Type B pancreatic cell (in vitro differentiated cells): Measurements from ENCODE around the gene SEMA5A. TPM values are rescaled to one million over a fixed set of nuclear protein-coding genes. Genes with fewer than 3 reads are reported as not detected.
"Not testable (repeated sequence)": the region's sequence is repeated elsewhere in the genome, so short reads cannot be mapped to it uniquely, and the experiment has no call there.

Experiments
- DNase-seq: peaks from one replicate; pipeline ENCODE4 v3.0.0; 2021; ENCODE audit warnings: mixed read lengths; ENCODE audit not compliant: unreplicated experiment; ENCODE audit errors: extremely low spot score
- H3K27ac Mint-ChIP-seq: 2 replicates; pipeline ENCODE4 v1.8.0; 2021; ENCODE audit warnings: mild to moderate bottlenecking, mixed read lengths
- H3K27me3 Mint-ChIP-seq: 2 replicates; pipeline ENCODE4 v1.8.0; 2021; ENCODE audit warnings: mixed read lengths
- H3K36me3 Mint-ChIP-seq: 2 replicates; pipeline ENCODE4 v1.8.0; 2021; ENCODE audit warnings: mixed read lengths
- H3K4me1 Mint-ChIP-seq: one replicate; pipeline ENCODE4 v1.8.0; 2021; ENCODE audit warnings: mixed read lengths; ENCODE audit not compliant: unreplicated experiment
- H3K4me3 Mint-ChIP-seq: 2 replicates; pipeline ENCODE4 v1.8.0; 2021; ENCODE audit warnings: mild to moderate bottlenecking, mixed read lengths
- H3K9me3 Mint-ChIP-seq: 2 replicates; pipeline ENCODE4 v1.8.0; 2021; ENCODE audit warnings: mixed read lengths
- total RNA-seq: library from RNA; stranded (reverse); gene quantifications from 2 replicates; pipeline ENCODE4 v1.2.1, GENCODE V29; 2021; ENCODE audit warnings: low replicate concordance
- TF ChIP-seq, protein P1 (sequence below): fragments of 200-600 bp; sonication (generic); conservative IDR thresholded peaks from 2 replicates; pipeline ENCODE4 v1.5.0; 2021; ENCODE audit warnings: antibody characterized with exemption, mild to moderate bottlenecking

Gene SEMA5A
- total RNA-seq, 1 donor from 2014 or later: 92.9 TPM

DNA sequence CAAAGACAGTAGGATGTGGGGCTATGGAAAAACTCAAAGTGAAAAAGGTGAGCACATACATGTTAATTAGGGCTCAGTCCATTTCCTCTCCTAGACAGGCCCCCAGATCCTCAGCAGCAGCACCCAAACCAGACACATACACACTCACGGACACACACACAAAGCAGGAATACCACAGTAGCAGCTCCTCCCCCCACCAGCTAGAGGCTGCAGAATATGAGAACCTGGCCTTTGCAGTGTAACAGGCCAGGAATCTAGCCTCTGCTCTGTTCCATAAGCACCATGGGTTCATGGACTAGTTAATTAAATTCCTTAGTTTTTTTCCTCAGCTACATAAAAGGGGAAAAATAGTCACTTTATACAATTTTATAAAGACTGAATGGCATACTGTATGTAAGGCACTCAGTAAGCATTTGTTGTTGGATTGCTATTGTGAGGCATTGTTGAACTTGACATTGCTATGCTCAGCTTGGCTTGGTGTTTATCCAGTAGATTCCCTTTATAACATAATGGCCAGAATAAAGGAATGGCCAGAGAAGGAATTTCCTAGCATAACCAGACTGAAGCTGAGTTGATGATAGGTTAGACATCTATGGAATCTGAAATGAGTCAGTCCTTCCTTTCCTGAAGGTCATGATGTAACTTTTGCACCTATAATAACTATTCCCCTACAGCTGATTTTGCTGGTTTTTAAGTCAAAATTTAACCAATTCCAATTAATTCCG, 186.8 kb downstream of the SEMA5A start:
- H3K4me3 Mint-ChIP-seq: no peak overlapping the region

DNA sequence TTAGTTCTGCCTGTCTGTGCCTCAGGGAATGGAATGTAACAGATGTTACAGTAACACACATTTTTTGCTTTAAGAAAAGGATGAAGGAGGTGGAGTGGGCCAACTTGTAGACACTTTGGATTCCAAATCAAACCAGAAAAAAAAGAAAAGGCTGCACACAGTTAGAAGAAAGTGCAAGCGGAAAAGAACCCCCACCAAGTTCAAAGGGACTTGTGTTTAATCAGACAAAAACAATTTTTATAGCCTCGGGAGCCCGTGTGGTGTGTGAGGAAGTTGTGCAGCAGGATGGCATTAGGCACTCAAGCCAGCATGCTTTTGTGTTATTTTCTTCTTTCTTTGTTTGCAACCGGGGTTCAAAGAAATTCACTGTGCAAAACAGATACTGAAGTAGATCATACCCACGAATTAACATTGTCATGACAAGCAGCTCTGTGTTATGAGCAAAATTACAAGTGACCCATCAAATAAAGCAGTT, 189.5 kb downstream of the SEMA5A start:
- peaks cover 10% of the 10 kb centered on the region for H3K27me3 Mint-ChIP-seq
- H3K4me1 Mint-ChIP-seq: peaks cover 34% of the 10 kb centered on the region
- peak overlapping the region; percentile 28 for H3K27ac Mint-ChIP-seq

More for the DNA sequence above, 186.8 kb downstream of the SEMA5A start:
- no peak for DNase-seq
- no peak overlapping the region for H3K27ac Mint-ChIP-seq
- peaks cover 5% of the 10 kb centered on the region for H3K9me3 Mint-ChIP-seq
- peaks cover 7% of the 10 kb centered on the region for H3K27me3 Mint-ChIP-seq
- peaks cover 20% of the 10 kb centered on the region for H3K36me3 Mint-ChIP-seq
- peaks cover 48% of the 10 kb centered on the region for H3K4me1 Mint-ChIP-seq
- TF ChIP-seq, protein P1, sequence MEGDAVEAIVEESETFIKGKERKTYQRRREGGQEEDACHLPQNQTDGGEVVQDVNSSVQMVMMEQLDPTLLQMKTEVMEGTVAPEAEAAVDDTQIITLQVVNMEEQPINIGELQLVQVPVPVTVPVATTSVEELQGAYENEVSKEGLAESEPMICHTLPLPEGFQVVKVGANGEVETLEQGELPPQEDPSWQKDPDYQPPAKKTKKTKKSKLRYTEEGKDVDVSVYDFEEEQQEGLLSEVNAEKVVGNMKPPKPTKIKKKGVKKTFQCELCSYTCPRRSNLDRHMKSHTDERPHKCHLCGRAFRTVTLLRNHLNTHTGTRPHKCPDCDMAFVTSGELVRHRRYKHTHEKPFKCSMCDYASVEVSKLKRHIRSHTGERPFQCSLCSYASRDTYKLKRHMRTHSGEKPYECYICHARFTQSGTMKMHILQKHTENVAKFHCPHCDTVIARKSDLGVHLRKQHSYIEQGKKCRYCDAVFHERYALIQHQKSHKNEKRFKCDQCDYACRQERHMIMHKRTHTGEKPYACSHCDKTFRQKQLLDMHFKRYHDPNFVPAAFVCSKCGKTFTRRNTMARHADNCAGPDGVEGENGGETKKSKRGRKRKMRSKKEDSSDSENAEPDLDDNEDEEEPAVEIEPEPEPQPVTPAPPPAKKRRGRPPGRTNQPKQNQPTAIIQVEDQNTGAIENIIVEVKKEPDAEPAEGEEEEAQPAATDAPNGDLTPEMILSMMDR: no peak

DNA sequence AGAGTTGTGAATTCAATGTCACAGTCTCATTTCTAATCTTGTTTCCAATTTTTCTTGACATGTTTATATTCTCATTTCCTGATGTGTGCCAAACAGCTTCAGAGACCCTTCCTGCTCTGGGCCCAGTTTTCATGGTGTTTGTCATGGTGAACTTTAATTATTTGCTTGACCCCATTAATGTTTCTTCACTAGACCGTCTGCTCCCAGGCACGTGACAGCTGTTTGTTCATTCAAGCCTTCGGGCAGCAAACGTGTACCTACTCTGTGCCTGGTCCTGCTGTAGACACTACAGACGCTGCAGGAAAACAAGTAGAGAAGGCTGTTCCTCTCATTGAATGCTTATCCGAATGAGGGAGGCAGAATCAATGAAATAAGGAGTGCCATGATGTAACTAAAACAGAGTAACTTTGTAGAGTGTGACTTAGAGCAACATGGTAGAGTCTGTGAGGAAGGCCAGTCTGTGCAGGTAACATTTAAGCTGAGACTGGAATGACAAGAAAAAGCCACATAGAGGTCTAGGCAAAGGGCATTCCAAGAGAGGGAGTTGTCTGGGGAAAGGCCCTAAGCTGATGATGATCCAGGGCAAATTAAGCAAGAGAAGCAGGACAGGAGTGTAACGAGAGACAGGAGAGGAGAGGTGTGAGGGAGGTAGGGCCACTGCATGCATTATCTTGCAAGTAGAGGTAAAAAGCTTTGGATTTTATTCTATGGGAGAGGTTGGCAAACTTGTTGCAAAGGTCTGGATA, 191.4 kb downstream of the SEMA5A start:
- TF ChIP-seq, protein P1: no peak
- H3K36me3 Mint-ChIP-seq: peaks cover 20% of the 10 kb centered on the region
- peak overlapping the region; percentile 15 for H3K27ac Mint-ChIP-seq
- H3K9me3 Mint-ChIP-seq: peaks cover 5% of the 10 kb centered on the region
- peak overlapping the region; percentile 10 for H3K4me3 Mint-ChIP-seq
- peaks cover 34% of the 10 kb centered on the region for H3K4me1 Mint-ChIP-seq
- H3K27me3 Mint-ChIP-seq: peaks cover 14% of the 10 kb centered on the region
- no peak for DNase-seq

More for the DNA sequence above, 189.5 kb downstream of the SEMA5A start:
- H3K4me3 Mint-ChIP-seq: no peak overlapping the region
- H3K36me3 Mint-ChIP-seq: peaks cover 20% of the 10 kb centered on the region
- H3K9me3 Mint-ChIP-seq: peaks cover 5% of the 10 kb centered on the region
- no peak for DNase-seq
- TF ChIP-seq, protein P1: no peak

DNA sequence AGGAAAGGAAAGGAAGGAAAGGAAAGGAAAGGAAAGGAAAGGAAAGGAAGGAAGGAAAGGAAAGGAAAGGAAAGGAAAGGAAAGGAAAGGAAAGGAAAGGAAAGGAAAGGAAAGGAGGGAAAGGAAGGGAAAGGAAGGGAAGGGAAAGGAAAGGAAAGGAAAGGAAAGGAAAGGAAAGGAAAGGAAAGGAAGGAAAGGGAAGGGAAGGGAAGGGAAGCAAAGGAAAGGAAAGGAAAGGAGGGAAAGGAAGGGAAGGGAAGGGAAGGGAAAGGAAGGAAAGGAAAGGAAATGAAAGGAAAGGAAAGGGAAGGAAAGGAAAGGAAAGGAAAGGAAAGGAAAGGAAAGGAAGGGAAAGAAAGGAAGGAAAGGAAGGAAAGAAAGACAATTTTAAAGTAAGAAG, 192.8 kb downstream of the SEMA5A start:
- not testable (repeated sequence) for H3K9me3 Mint-ChIP-seq, H3K27ac Mint-ChIP-seq, DNase-seq, H3K4me3 Mint-ChIP-seq
- Mint-ChIP-seq H3K36me3 (peaks cover 20% of the 10 kb centered on the region), H3K27me3 (peaks cover 14% of the 10 kb centered on the region), H3K4me1 (peaks cover 37% of the 10 kb centered on the region)

DNA sequence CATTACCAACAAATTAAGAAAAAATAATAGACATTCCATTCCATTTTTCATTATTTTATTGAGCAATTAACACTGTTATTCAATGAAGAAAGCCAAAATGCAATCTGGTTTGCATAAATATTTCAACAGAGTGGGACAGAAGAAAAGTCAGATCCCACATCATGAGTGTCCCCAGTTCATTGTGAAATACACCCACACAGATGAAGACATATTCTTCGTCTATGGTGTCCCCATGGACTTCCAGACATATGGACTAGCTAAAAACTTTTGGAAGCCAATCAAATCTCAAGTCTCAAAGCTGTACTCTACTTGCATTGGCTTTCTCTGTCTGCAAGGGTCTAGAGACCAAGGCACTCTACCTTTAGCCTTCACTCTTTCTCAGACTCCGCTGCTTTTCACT, 194.3 kb downstream of the SEMA5A start:
- Mint-ChIP-seq H3K27ac (no peak overlapping the region), H3K4me3 (no peak overlapping the region), H3K9me3 (peaks cover 5% of the 10 kb centered on the region), H3K36me3 (peaks cover 22% of the 10 kb centered on the region), H3K4me1 (peaks cover 27% of the 10 kb centered on the region), H3K27me3 (peaks cover 17% of the 10 kb centered on the region)
- DNase-seq: no peak
- TF ChIP-seq, protein P1: no peak

DNA sequence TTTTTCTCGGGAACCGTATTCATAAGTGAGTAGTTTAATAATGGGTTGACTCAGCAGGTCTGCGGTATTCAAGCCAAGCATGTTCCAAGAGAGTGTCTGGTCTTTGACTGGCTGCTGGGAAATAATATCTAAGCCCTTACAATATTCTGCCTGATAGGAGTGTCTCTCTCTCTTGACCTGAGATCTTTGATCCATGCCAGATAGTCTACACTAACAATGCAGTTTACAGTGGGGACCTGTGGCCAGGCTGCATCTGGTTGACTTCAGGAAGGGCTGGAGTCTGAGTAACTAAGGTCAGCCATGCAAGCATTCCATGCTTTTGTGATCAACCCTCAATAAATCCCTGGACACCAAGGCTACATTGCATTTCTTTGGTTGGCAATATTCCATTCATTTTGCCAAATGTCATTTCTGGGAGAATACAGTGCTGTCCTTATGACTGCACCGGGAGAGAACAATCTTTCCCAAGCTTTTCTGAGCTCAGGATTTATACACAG, 195.5 kb downstream of the SEMA5A start:
- Mint-ChIP-seq H3K4me1 (peaks cover 18% of the 10 kb centered on the region), H3K9me3 (peaks cover 5% of the 10 kb centered on the region), H3K36me3 (peaks cover 14% of the 10 kb centered on the region), H3K27ac (no peak overlapping the region), H3K4me3 (no peak overlapping the region), H3K27me3 (peaks cover 15% of the 10 kb centered on the region)
- no peak for DNase-seq
- TF ChIP-seq, protein P1: no peak
